ENCODE data around the gene EFHC1. TPM values are rescaled to one million over a fixed set of nuclear protein-coding genes. Genes with fewer than 3 reads are reported as not detected.
A peak's percentile ranks its signal among the peaks of the same experiment; 100 is the strongest.

Gene EFHC1
- total RNA-seq, 6 experiments from 2014 or later: 3.6 to 10.4 (median 6.0) TPM

GRCh38 chr6:52562911-52563310 is 142.8 kb downstream of the EFHC1 start:
- Histone ChIP-seq H3K4me3 (no peak overlapping the region), H3K4me1 (peaks cover 0 to 56% (median 24%) of the 10 kb centered on the region in 4 donors), H3K36me3 (no peaks in the 10 kb centered on the region), H3K9me3 (no peaks in the 10 kb centered on the region), H3K27ac (no peak overlapping the region), H3K27me3 (no peaks in the 10 kb centered on the region)
- TF ChIP-seq CTCF (IDR thresholded peaks at IDR 0.05) (no peak), POLR2A (IDR thresholded peaks at IDR 0.05) (no peak)
- no peak for ATAC-seq
- intact Hi-C loops (cut with DNase I): no loop called here
- WGBS (ENCODE audit: insufficient coverage, low coverage, low lambda C conversion rate, missing lambda C conversion rate): 27% methylated on average over 3 of the region's 3 CpGs
- DNase-seq: no peak

- peaks cover 0 to 54% (median 24%) of the 10 kb centered on the region in 4 donors for H3K4me1 ChIP-seq
- peak overlapping the region in 1 of 3 donors; percentile 18 for H3K27ac ChIP-seq
- H3K27me3 ChIP-seq: no peaks in the 10 kb centered on the region
- H3K9me3 ChIP-seq: no peaks in the 10 kb centered on the region
- no peak overlapping the region for H3K4me3 ChIP-seq
- H3K36me3 ChIP-seq: no peaks in the 10 kb centered on the region
- ATAC-seq (peak; percentile 7 to 67 (median 56)), DNase-seq (peak in 1 of 3 donors; percentile 60)
- intact Hi-C loops (cut with DNase I): no loop called here
- 53% methylated on average over 3 of the region's 3 CpGs for WGBS (ENCODE audit: insufficient coverage, low coverage, low lambda C conversion rate, missing lambda C conversion rate)
- TF ChIP-seq POLR2A (IDR thresholded peaks at IDR 0.05) (no peak), CTCF (IDR thresholded peaks at IDR 0.05) (no peak)
Measured at GRCh38 chr6:52564856-52565255, 144.7 kb downstream of the EFHC1 start.

GRCh38 chr6:52566201-52566600 is 146.1 kb downstream of the EFHC1 start:
- H3K4me1 ChIP-seq: peaks cover 0 to 42% (median 18%) of the 10 kb centered on the region in 4 donors
- TF ChIP-seq CTCF (IDR thresholded peaks at IDR 0.05): no peak
- no peak for TF ChIP-seq POLR2A (IDR thresholded peaks at IDR 0.05)
- no peaks in the 10 kb centered on the region for H3K9me3 ChIP-seq

GRCh38 chr6:52566853-52567279 is 146.7 kb downstream of the EFHC1 start:
- intact Hi-C loops (cut with DNase I): no loop called here
- peak overlapping the region; percentile 10 to 50 (median 34) for H3K27ac ChIP-seq
- peaks cover 0 to 42% (median 18%) of the 10 kb centered on the region in 4 donors for H3K4me1 ChIP-seq

More at GRCh38 chr6:52566201-52566600, 146.1 kb downstream of the EFHC1 start:
- intact Hi-C loops (cut with DNase I): no loop called here
- Histone ChIP-seq H3K4me3 (no peak overlapping the region), H3K36me3 (no peaks in the 10 kb centered on the region), H3K27me3 (no peaks in the 10 kb centered on the region), H3K27ac (peak overlapping the region in 1 of 3 donors; percentile 10)
- ATAC-seq (no peak), DNase-seq (no peak)
- 20% methylated on average over 1 of the region's 2 CpGs for WGBS (ENCODE audit: insufficient coverage, low coverage, low lambda C conversion rate, missing lambda C conversion rate)

GRCh38 chr6:52568320-52568719 is 148.2 kb downstream of the EFHC1 start:
- ATAC-seq (peak; percentile 30 to 56 (median 38)), DNase-seq (no peak)
- Histone ChIP-seq H3K4me1 (peaks cover 0 to 35% (median 15%) of the 10 kb centered on the region in 4 donors), H3K4me3 (no peak overlapping the region), H3K27me3 (no peaks in the 10 kb centered on the region), H3K36me3 (no peaks in the 10 kb centered on the region), H3K27ac (peak overlapping the region in 1 of 3 donors; percentile 34), H3K9me3 (no peaks in the 10 kb centered on the region)
- intact Hi-C loops (cut with DNase I): no loop called here
- whole genome bisulfite sequencing (ENCODE audit: insufficient coverage, low coverage, low lambda C conversion rate, missing lambda C conversion rate): 50% methylated on average over 2 of the region's 4 CpGs
- TF ChIP-seq CTCF (IDR thresholded peaks at IDR 0.05) (no peak), POLR2A (IDR thresholded peaks at IDR 0.05) (no peak)

More at GRCh38 chr6:52566853-52567279, 146.7 kb downstream of the EFHC1 start:
- no peaks in the 10 kb centered on the region for H3K36me3 ChIP-seq
- H3K9me3 ChIP-seq: no peaks in the 10 kb centered on the region
- 55% methylated on average over 3 of the region's 3 CpGs for whole genome bisulfite sequencing (ENCODE audit: insufficient coverage, low coverage, low lambda C conversion rate, missing lambda C conversion rate)
- ATAC-seq (peak; percentile 75 to 86 (median 81)), DNase-seq (peak in 1 of 3 donors; percentile 35)
- no peaks in the 10 kb centered on the region for H3K27me3 ChIP-seq
- TF ChIP-seq POLR2A (IDR thresholded peaks at IDR 0.05): no peak
- H3K4me3 ChIP-seq: no peak overlapping the region
